NT2/D1 (cell line): ENCODE results near the gene FKBP1B.
"Not testable (repeated sequence)": the region's sequence is repeated elsewhere in the genome, so short reads cannot be mapped to it uniquely, and the experiment has no call there.

Experiments
- DNase-seq: peaks from one replicate; pipeline ENCODE4 v3.0.0-alpha.2; 2011; ENCODE audit warnings: low read depth, low spot score
- H3K27me3 ChIP-seq: 2 replicates; pipeline ENCODE4 v1.6.0; 2011; ENCODE audit warnings: mild to moderate bottlenecking; ENCODE audit not compliant: insufficient read length, insufficient read depth
- H3K36me3 ChIP-seq: 2 replicates; pipeline ENCODE4 v1.6.1; 2011; ENCODE audit warnings: mild to moderate bottlenecking, low read length, mixed read lengths; ENCODE audit not compliant: insufficient read depth, insufficient read length
- H3K4me1 ChIP-seq: 2 replicates; pipeline ENCODE4 v1.5.1; 2011; ENCODE audit not compliant: insufficient read depth, insufficient read length
- H3K4me3 ChIP-seq: 2 replicates; pipeline ENCODE4 v1.5.1; 2011; ENCODE audit warnings: low read depth; ENCODE audit not compliant: insufficient read length
- H3K9ac ChIP-seq: 2 replicates; pipeline ENCODE4 v1.6.0; 2011; ENCODE audit warnings: low read depth; ENCODE audit not compliant: insufficient read length
- H3K9me3 ChIP-seq: 2 replicates; pipeline ENCODE4 v1.5.1; 2011; ENCODE audit warnings: mild to moderate bottlenecking, low read length; ENCODE audit not compliant: insufficient read depth
- SUZ12 ChIP-seq: IDR thresholded peaks from 2 replicates; pipeline ENCODE4 v1.6.1; 2011; ENCODE audit not compliant: insufficient read length, insufficient read depth; ENCODE audit errors: extremely low read depth
- YY1 ChIP-seq: IDR thresholded peaks from 2 replicates; pipeline ENCODE4 v1.6.1; 2011; ENCODE audit not compliant: insufficient read length, insufficient read depth
- ZNF274 ChIP-seq: IDR thresholded peaks from 2 replicates; pipeline ENCODE4 v1.6.1; 2011; ENCODE audit warnings: mild to moderate bottlenecking, low read depth, low read length

Gene FKBP1B

GRCh38 chr2:24083567-24084385 is 34.2 kb downstream of the FKBP1B start:
- peak; percentile 87 for DNase-seq
- TF ChIP-seq ZNF274: no peak
- TF ChIP-seq YY1: peak; percentile 35
- no peak for TF ChIP-seq SUZ12
- peak overlapping the region; percentile 67 for H3K4me3 ChIP-seq
- H3K4me1 ChIP-seq: peaks cover 2% of the 10 kb centered on the region
- peaks cover 41% of the 10 kb centered on the region for H3K36me3 ChIP-seq
- no peaks in the 10 kb centered on the region for H3K9me3 ChIP-seq
- H3K9ac ChIP-seq: peak overlapping the region; percentile 91
- H3K27me3 ChIP-seq: no peaks in the 10 kb centered on the region

- peak within 1 kb of the TSS; percentile 91 for H3K9ac ChIP-seq
- peak within 1 kb of the TSS; percentile 67 for H3K4me3 ChIP-seq
- H3K4me1 ChIP-seq: peaks cover 2% of the 10 kb centered on the region
- H3K9me3 ChIP-seq: no peaks in the 10 kb centered on the region
- peaks cover 33% of the 10 kb centered on the region for H3K36me3 ChIP-seq
- peak; percentile 93 for DNase-seq
- no peak for TF ChIP-seq ZNF274
- TF ChIP-seq SUZ12: no peak
- no peak for TF ChIP-seq YY1
- H3K27me3 ChIP-seq: no peaks in the 10 kb centered on the region
Observed at GRCh38 chr2:24084386-24085199, 35.1 kb downstream of the FKBP1B start, which contains the start of gene TP53I3. Gene TP53I3 (minus strand): TSS chr2:24084834. CDS start chr2:24084326, 508 bp downstream.

DNA sequence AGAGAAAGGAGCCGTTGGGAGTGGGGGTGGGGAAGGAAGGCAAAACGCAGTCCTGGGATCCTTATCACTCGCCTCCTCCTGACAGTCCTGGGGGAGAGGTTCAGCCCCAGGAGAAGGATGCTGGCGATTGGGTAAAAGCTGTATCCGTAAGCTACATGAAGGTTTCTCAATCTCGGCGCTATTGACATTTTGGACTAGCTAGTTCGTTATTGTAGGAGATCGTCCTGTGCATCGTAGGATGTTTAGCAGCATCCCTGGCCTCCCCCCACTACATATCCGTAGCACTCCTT is 35.6 kb downstream of the FKBP1B start:
- H3K27me3 ChIP-seq: no peaks in the 10 kb centered on the region
- no peak for DNase-seq
- H3K36me3 ChIP-seq: peaks cover 29% of the 10 kb centered on the region
- H3K9me3 ChIP-seq: no peaks in the 10 kb centered on the region
- peak overlapping the region; percentile 91 for H3K9ac ChIP-seq
- H3K4me3 ChIP-seq: peak overlapping the region; percentile 67
- H3K4me1 ChIP-seq: peaks cover 2% of the 10 kb centered on the region
- TF ChIP-seq ZNF274: no peak
- no peak for TF ChIP-seq YY1
- no peak for TF ChIP-seq SUZ12

DNA sequence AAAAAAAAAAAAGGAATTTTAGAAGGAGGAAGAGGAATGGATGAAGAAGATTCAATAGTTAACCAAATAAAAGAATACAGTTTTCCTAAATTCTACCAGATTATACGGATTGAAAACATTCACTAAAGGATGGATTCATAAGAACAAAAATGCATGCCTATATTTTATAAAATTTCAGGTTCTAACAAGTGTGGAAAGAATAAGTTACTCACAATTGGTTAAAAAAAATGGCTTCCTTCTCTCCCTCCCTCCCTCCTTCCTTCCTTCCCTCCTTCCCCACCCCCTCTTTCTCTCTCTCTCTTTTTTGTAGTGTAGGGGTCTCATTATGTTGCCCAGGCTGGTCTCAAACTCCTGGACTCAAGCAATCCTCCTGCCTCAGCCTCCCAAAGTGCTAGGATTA is 36.7 kb downstream of the FKBP1B start:
- Histone ChIP-seq H3K36me3 (peaks cover 19% of the 10 kb centered on the region), H3K4me1 (peaks cover 2% of the 10 kb centered on the region), H3K9ac (no peak overlapping the region), H3K9me3 (no peaks in the 10 kb centered on the region), H3K27me3 (no peaks in the 10 kb centered on the region), H3K4me3 (no peak overlapping the region)
- TF ChIP-seq YY1 (no peak), ZNF274 (no peak), SUZ12 (no peak)
- no peak for DNase-seq

DNA sequence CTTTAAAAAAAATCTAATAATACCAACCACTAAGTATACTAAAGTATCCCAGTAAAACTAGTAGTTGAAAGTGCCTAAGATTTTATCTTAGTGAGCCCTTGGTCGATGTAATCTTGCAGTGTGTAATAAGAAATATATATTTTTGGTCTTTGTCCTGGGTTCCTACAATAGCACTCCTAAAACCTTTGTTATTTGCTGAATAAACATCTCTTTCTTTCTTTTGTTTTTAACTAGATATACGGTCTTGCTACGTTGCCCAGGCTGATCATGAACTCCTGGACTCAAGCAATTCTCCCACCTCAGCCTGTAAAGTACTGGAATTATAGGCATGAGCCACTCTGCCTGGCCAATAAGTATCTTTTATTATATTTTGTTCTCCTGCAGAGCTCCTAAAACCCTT is 37.5 kb downstream of the FKBP1B start:
- no peaks in the 10 kb centered on the region for H3K9me3 ChIP-seq
- no peak for DNase-seq
- peaks cover 2% of the 10 kb centered on the region for H3K4me1 ChIP-seq
- no peak overlapping the region for H3K4me3 ChIP-seq
- no peak for TF ChIP-seq ZNF274
- TF ChIP-seq YY1: no peak
- TF ChIP-seq SUZ12: no peak
- H3K27me3 ChIP-seq: no peaks in the 10 kb centered on the region
- H3K9ac ChIP-seq: no peak overlapping the region
- peaks cover 14% of the 10 kb centered on the region for H3K36me3 ChIP-seq

GRCh38 chr2:24088821-24089359 is 39.3 kb downstream of the FKBP1B start:
- no peak overlapping the region for H3K9ac ChIP-seq
- H3K4me1 ChIP-seq: no peaks in the 10 kb centered on the region
- H3K4me3 ChIP-seq: no peak overlapping the region
- H3K27me3 ChIP-seq: no peaks in the 10 kb centered on the region
- TF ChIP-seq SUZ12: no peak
- H3K36me3 ChIP-seq: no peaks in the 10 kb centered on the region
- no peaks in the 10 kb centered on the region for H3K9me3 ChIP-seq
- no peak for DNase-seq

DNA sequence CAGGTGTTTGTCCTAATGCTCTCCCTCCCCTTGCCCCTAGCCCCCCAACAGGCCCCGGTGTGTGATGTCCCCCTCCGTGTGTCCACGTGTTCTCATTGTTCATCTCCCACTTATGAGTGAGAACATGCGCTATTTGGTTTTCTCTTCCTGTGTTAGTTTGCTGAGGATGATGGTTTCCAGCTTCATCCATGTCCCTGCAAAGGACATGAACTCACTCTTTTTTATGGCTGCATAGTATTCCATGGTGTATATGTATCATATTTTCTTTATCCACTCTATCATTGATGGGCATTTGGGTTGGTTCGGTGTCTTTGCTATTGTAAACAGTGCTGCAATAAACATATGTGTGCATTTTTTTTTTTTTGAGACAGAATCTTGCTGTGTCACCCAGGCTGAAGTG is 43.7 kb downstream of the FKBP1B start:
- not testable (repeated sequence) for DNase-seq, H3K4me3 ChIP-seq, H3K36me3 ChIP-seq, H3K9ac ChIP-seq, H3K4me1 ChIP-seq, H3K27me3 ChIP-seq, H3K9me3 ChIP-seq

GRCh38 chr2:24095171-24095677 is 45.7 kb downstream of the FKBP1B start:
- not testable (repeated sequence) for H3K4me3 ChIP-seq, H3K36me3 ChIP-seq, H3K27me3 ChIP-seq, H3K4me1 ChIP-seq, H3K9ac ChIP-seq, H3K9me3 ChIP-seq
- DNase-seq: peak; percentile 32

- H3K36me3 ChIP-seq, DNase-seq, H3K9me3 ChIP-seq, H3K4me3 ChIP-seq, H3K27me3 ChIP-seq, H3K4me1 ChIP-seq, H3K9ac ChIP-seq: not testable (repeated sequence)
Observed at GRCh38 chr2:24100732-24101131, 51.2 kb downstream of the FKBP1B start.
